Activated naive CD8-positive, alpha-beta T cell treated with anti-CD3 and anti-CD28 coated beads, Interleukin-2, amount 10 ng/mL, durations not matched to agents 7 days and 5 days (primary cell): ENCODE results near the gene PSME2. TPM values are rescaled to one million over a fixed set of nuclear protein-coding genes. Genes with fewer than 3 reads are reported as not detected.

Source experiments
- ATAC-seq: fragments of 150-1000 bp; cut with Tn5 transposase; one replicate; pipeline ENCODE4 v1.10.0; 2021; ENCODE audit warnings: low read depth, moderate library complexity
- POLR2A ChIA-PET: fragments of 350-600 bp; sonication (Branson Sonifier 250); formaldehyde crosslinking; loops from one replicate; lab custom pipeline; 2021; ENCODE audit warnings: antibody characterized with exemption; lab: Charles Lee
- DNase-seq: peaks from one replicate; pipeline ENCODE4 v3.0.0; 2021
- H3K27ac Mint-ChIP-seq: one replicate; pipeline ENCODE4 v1.8.0; 2022; ENCODE audit warnings: mild to moderate bottlenecking, mixed read lengths
- H3K27me3 Mint-ChIP-seq: one replicate; pipeline ENCODE4 v1.8.0; 2022; ENCODE audit warnings: mild to moderate bottlenecking, moderate library complexity, mixed read lengths
- H3K36me3 Mint-ChIP-seq: one replicate; pipeline ENCODE4 v1.8.0; 2021; ENCODE audit warnings: mild to moderate bottlenecking, mixed read lengths
- H3K4me1 Mint-ChIP-seq: one replicate; pipeline ENCODE4 v1.8.0; 2021; ENCODE audit warnings: mixed read lengths
- H3K4me3 Mint-ChIP-seq: one replicate; pipeline ENCODE4 v1.8.0; 2022; ENCODE audit warnings: mild to moderate bottlenecking, moderate library complexity, mixed read lengths
- H3K9me3 Mint-ChIP-seq: one replicate; pipeline ENCODE4 v1.8.0; 2021; ENCODE audit warnings: mixed read lengths
- total RNA-seq, 2 experiments: library from RNA; stranded (reverse); gene quantifications; one replicate each; pipeline ENCODE4 v1.2.3, GENCODE V29; 2021

The PSME2 gene
- total RNA-seq, 2 experiments from 2014 or later: 406 to 414 TPM

DNA sequence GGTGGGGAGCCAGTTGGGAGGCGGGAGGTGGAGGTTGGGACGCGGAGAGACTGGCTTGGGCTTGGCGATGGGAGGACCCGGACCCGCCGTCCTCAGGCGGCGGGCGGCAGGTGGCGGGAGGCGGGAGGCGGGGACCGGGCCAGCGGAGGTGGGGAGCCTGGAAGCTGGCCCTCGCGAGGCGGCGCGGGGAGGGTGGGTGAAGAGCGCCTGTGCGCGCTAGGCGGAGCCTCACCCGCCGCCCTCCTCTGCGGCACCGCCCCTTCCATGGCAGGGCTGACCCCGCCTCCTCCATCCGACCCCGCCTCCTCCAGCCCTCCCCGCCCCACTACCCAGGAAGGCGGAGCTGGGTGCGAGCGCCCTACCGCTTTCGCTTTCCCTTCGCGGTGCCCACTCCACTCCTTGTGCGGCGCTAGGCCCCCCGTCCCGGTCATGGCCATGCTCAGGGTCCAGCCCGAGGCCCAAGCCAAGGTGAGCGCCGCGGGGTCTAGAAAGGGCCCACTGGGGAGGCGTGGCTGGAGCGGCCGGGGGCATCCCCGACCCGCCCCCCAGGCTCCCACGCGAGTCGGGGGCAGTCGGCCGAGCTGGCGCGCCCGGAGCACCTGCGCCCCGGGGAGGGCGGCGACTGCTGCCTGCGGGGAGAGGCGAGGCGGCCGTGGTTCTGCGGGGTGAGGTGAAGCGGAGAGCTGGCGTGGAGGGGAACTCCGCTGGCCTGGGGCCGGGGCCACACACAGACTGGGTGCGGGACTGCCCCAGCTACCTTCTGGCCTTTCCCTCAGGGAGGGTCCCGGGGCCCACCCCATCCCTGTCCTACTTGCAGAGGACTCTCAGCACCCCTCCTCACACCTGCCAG, 10.4 kb downstream of the PSME2 start, which contains the start of gene PSME1:
Gene PSME1 (plus strand): TSS at position 361 of the 850 bp plus-strand sequence. CDS start 69 bp downstream, at position 430.
- Mint-ChIP-seq H3K27ac (peak within 1 kb of the TSS; percentile 94), H3K9me3 (no peaks in the 10 kb centered on the region), H3K4me1 (peaks cover 51% of the 10 kb centered on the region), H3K4me3 (peak within 1 kb of the TSS; percentile 96), H3K36me3 (peaks cover 40% of the 10 kb centered on the region), H3K27me3 (no peaks in the 10 kb centered on the region)
- DNase-seq: peak; percentile 97
- ATAC-seq: peak; percentile 87
- POLR2A ChIA-PET: interaction anchor here (0.5 to 7.5 kb wide), 24 partner anchors 8 to 301 kb away, joined by 3 to 176 read pairs (median 4); partner anchors contain the start of genes CHMP4A, DCAF11, IRF9 and NRL

DNA sequence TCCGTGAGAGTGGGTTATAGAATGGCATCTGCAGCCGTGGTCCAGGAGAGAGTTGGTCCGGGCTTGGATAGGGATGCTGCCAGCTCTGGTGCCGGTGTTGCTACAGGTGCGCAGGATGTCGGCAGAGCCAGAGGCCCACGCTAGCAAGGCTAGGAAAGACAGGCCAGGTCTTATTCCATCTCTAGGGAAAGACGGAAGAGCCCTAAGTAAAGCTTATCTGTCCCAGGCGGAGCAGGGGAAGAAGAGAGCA, 10.9 kb downstream of the PSME2 start:
- H3K27me3 Mint-ChIP-seq: no peaks in the 10 kb centered on the region
- H3K4me1 Mint-ChIP-seq: peaks cover 50% of the 10 kb centered on the region
- DNase-seq (no peak), ATAC-seq (peak; percentile 1)
- no peaks in the 10 kb centered on the region for H3K9me3 Mint-ChIP-seq
- peak overlapping the region; percentile 96 for H3K4me3 Mint-ChIP-seq
- peaks cover 35% of the 10 kb centered on the region for H3K36me3 Mint-ChIP-seq
- POLR2A ChIA-PET: interaction anchor here (0.5 to 7.5 kb wide), 20 partner anchors 11 to 301 kb away, joined by 3 to 176 read pairs (median 6); partner anchors contain the start of genes CHMP4A, DCAF11, IRF9 and NRL
- H3K27ac Mint-ChIP-seq: peak overlapping the region; percentile 94

DNA sequence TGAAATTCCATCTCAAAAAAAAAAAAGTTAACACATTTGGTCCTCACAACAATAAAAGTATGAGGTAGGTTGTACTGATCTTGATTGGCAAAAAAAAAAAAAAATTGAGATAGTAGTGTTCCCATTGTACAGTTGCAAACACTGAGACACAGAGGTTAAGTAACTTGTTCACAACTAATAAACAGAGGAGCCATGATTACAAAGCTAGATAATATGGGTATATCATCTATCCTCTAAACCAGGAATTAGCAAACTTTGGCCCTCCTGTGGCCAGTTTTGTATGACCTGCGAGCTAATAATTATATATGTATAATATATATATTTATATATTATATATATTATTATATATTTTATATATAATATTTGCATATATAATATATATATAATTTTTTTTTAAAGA, 12.7 kb downstream of the PSME2 start:
- H3K4me3 Mint-ChIP-seq: no peak overlapping the region
- H3K4me1 Mint-ChIP-seq: peaks cover 38% of the 10 kb centered on the region
- no peaks in the 10 kb centered on the region for H3K27me3 Mint-ChIP-seq
- POLR2A ChIA-PET: interaction anchor here (0.9 to 5.6 kb wide), 6 partner anchors 8 to 577 kb away, joined by 3 to 51 read pairs (median 8); partner anchors contain the start of genes DCAF11, EMC9, IRF9 and NRL
- ATAC-seq (no peak), DNase-seq (no peak)
- H3K9me3 Mint-ChIP-seq: no peaks in the 10 kb centered on the region
- H3K27ac Mint-ChIP-seq: no peak overlapping the region
- peaks cover 24% of the 10 kb centered on the region for H3K36me3 Mint-ChIP-seq

DNA sequence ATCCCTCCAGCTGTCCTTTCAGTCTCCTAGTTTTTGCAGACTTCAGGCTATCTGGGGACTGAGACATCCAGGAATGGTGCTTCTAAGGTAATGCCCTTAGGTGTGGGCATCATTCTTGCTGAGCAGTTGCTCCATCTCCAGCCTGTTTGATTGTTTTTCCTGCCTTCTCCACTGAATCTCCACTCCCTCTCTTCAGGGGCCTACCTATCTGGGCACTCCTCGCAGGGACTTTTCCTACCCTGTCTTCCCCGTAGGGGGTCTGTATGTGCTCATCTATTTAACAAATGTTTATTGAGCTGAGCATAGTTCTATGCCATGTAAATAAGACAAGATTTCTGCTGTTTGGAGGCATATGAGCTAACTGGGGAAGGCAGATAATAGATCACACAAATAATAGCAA, 13.4 kb downstream of the PSME2 start:
- Mint-ChIP-seq H3K36me3 (peaks cover 16% of the 10 kb centered on the region), H3K27me3 (no peaks in the 10 kb centered on the region), H3K4me1 (peaks cover 32% of the 10 kb centered on the region), H3K4me3 (peak overlapping the region; percentile 33), H3K27ac (peak overlapping the region; percentile 88), H3K9me3 (no peaks in the 10 kb centered on the region)
- POLR2A ChIA-PET: interaction anchor here (0.9 to 5.6 kb wide), 7 partner anchors 8 to 576 kb away, joined by 3 to 51 read pairs (median 6); partner anchors contain the start of genes DCAF11, EMC9, IRF9 and NRL
- DNase-seq (no peak), ATAC-seq (no peak)

DNA sequence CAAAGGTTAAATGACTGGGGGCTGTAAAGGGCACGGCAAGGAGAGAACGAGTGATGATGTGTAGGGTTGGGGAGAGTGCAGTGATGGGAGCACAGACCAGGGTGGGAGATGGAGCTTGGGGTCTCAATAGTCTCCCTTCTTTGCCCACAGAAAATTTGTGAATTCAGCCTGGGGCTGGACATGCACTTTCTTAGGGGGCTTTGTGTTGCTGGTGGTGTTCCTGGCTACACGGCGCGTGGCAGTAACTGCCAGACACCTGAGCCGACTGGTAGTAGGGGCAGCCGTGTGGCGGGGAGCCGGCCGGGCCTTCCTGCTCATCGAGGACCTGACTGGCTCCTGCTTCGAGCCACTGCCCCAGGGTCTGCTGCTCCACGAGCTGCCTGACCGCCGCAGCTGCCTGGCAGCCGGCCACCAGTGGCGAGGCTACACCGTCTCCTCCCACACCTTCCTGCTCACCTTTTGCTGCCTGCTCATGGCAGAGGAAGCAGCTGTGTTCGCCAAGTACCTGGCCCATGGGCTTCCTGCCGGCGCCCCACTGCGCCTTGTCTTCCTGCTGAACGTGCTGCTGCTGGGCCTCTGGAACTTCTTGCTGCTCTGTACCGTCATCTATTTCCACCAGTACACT, 14.2 kb downstream of the PSME2 start:
- POLR2A ChIA-PET: interaction anchor here (1.0 to 5.6 kb wide), 7 partner anchors 9 to 81 kb away, joined by 3 to 51 read pairs (median 9); partner anchors contain the start of genes CHMP4A, DCAF11, EMC9 and IRF9
- H3K27me3 Mint-ChIP-seq: no peaks in the 10 kb centered on the region
- H3K4me3 Mint-ChIP-seq: peak overlapping the region; percentile 33
- H3K4me1 Mint-ChIP-seq: peaks cover 31% of the 10 kb centered on the region
- peak; percentile 43 for DNase-seq
- peak overlapping the region; percentile 88 for H3K27ac Mint-ChIP-seq
- H3K9me3 Mint-ChIP-seq: no peaks in the 10 kb centered on the region
- no peak for ATAC-seq
- H3K36me3 Mint-ChIP-seq: peaks cover 15% of the 10 kb centered on the region

DNA sequence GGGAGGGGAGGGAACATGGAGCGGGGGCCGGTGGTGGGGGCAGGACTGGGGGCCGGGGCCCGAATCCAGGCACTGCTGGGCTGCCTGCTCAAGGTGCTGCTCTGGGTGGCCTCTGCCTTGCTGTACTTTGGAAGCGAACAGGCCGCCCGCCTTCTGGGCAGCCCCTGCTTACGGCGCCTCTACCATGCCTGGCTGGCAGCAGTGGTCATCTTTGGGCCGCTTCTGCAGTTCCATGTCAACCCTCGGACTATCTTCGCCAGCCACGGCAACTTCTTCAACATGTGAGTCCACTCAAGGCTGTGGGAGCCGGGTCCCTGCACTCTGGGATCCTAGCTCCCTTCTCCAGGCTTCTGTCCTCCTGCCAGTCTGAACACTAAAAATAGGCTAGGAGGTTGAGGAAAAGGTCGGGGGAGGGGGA, 14.9 kb downstream of the PSME2 start:
- ATAC-seq (no peak), DNase-seq (no peak)
- peaks cover 25% of the 10 kb centered on the region for H3K4me1 Mint-ChIP-seq
- peak overlapping the region; percentile 88 for H3K27ac Mint-ChIP-seq
- peaks cover 9% of the 10 kb centered on the region for H3K36me3 Mint-ChIP-seq
- H3K9me3 Mint-ChIP-seq: no peaks in the 10 kb centered on the region
- H3K27me3 Mint-ChIP-seq: no peaks in the 10 kb centered on the region
- no peak overlapping the region for H3K4me3 Mint-ChIP-seq
- POLR2A ChIA-PET: interaction anchor here (1.0 to 5.6 kb wide), 6 partner anchors 9 to 81 kb away, joined by 3 to 51 read pairs (median 6); partner anchors contain the start of genes CHMP4A, DCAF11, IRF9 and NRL

DNA sequence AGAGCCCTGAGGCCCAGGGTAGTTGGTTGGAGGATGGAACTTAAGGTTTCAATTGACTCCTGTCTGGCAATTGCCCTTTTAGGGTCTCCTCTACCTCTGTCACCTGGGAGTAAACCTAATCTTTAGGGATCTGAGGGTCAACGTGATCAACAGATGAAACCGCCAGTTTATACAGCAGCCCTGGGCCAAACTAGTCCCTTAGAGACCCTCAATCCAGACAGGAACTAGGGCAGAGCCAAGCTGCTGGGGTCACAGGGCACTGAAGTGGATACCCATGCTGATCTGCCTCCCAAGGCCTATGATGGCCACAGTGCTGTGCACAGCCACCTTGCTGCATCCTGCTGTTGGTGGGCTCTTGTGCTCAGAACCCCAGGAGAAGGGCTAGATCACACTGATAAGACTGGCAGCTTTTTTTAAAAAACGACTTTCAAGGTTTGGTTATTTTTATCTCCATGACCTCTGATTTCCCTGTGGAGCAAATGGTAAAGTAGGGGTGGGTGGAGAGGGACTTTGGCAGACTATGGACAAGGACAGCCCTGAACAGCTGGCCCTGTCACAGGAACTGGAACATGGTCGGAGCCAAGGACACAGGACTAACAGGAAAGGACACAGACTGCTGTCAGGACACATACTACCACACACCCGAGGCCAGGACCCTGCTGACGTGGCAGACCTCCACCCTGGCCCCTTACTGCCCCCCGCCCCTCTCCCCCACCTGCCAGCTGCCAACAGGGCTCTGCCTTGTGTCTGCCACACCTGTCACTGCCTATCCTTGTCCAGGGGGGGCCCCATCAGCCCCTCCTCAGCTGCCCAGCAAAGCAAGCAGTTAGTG, 15.5 kb downstream of the PSME2 start:
- no peaks in the 10 kb centered on the region for H3K27me3 Mint-ChIP-seq
- DNase-seq: no peak
- POLR2A ChIA-PET: interaction anchor here (1.2 to 5.6 kb wide), 5 partner anchors 9 to 33 kb away, joined by 3 to 51 read pairs (median 9); partner anchors contain the start of genes DCAF11, IRF9, NRL and PSME2

DNA sequence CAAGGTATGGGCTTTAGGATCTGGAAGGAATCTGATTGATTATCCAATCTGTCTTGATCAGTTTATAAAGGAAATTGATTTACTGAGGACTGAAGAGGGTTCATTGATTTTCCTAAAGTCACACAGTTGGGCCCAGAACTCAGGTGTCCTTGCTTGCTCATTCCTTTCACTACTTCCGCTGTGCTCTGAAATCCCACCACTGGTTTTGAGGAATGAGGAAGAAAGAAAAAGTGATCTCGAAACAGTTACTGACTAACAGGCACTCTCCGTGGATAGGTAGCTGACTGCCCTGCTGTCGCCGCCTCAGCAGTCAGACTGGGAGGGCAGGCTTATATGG, 16.1 kb downstream of the PSME2 start, which contains the start of gene FITM1:
Gene FITM1 (plus strand): TSS at position 280 of the 337 bp plus-strand sequence. CDS start 905 bp downstream, outside the sequence.
- no peaks in the 10 kb centered on the region for H3K27me3 Mint-ChIP-seq
- H3K9me3 Mint-ChIP-seq: no peaks in the 10 kb centered on the region
- H3K36me3 Mint-ChIP-seq: peaks cover 8% of the 10 kb centered on the region
- peaks cover 23% of the 10 kb centered on the region for H3K4me1 Mint-ChIP-seq
- POLR2A ChIA-PET: interaction anchor here (1.2 to 5.6 kb wide), 2 partner anchors 14 to 34 kb away, joined by 3 to 51 read pairs; partner anchors contain the start of genes DCAF11 and NRL
- H3K4me3 Mint-ChIP-seq: no peak within 1 kb of the TSS
- DNase-seq (no peak), ATAC-seq (no peak)
- peak within 1 kb of the TSS; percentile 38 for H3K27ac Mint-ChIP-seq

More for the DNA sequence above, 15.5 kb downstream of the PSME2 start:
- Mint-ChIP-seq H3K27ac (peak overlapping the region; percentile 38), H3K9me3 (no peaks in the 10 kb centered on the region), H3K36me3 (peaks cover 8% of the 10 kb centered on the region), H3K4me1 (peaks cover 25% of the 10 kb centered on the region), H3K4me3 (no peak overlapping the region)
- ATAC-seq: no peak

DNA sequence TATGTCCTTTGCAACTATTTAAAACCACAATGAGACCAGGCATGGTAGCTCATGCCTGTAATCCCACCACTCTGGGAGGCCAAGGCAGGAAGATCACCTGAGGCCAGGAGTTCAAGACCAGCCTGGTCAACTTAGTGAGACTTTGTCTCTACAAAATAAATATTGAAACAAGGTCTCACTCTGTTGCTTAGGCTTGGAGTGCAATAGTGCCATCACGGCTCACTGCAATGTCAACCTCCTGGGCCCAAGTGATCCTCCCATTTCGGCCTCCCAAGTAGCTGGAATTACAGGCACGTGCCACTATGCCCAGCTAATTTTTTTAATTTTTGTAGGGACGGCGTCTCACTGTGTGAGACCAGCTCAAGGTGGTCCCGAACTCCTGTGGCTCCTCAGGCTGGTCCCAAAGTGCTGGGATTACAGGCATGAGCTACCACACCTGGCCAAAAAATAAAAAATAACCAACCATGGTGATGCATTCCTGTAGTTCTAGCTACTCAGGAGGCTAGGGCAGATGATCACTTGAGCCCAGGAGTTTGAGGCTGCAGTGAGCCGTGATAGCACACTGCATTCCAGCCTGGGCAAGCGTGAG, 16.9 kb downstream of the PSME2 start:
- H3K4me3 Mint-ChIP-seq: no peak overlapping the region
- no peak for ATAC-seq
- H3K27ac Mint-ChIP-seq: no peak overlapping the region
- H3K4me1 Mint-ChIP-seq: peaks cover 18% of the 10 kb centered on the region
- H3K9me3 Mint-ChIP-seq: no peaks in the 10 kb centered on the region
- peaks cover 10% of the 10 kb centered on the region for H3K36me3 Mint-ChIP-seq
- DNase-seq: no peak
- H3K27me3 Mint-ChIP-seq: no peaks in the 10 kb centered on the region
- POLR2A ChIA-PET: interaction anchor here (1.3 to 5.6 kb wide), 2 partner anchors 12 to 13 kb away, joined by 4 to 51 read pairs; partner anchors contain the start of genes DCAF11, EMC9 and NRL

DNA sequence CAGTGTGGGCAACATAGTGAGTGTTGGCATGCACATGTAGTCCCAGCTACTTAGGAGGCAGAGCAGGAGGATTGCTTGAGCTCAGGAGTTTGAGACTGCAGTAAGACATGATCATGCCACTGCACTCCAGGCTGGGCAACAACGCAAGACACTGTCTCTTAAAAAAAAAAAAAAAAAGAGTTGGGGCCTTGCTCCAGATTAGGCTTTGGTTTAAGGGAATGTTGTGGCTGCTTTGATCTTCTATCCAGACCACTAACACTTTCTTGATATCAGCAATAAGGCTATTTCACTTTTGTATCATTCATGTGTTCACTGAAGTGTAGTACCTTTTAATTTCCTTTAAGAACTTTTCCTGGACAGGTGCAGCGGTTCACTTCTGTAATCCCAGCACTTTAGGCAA, 18.7 kb downstream of the PSME2 start:
- ATAC-seq (no peak), DNase-seq (no peak)
- Mint-ChIP-seq H3K36me3 (peaks cover 14% of the 10 kb centered on the region), H3K9me3 (no peaks in the 10 kb centered on the region), H3K27me3 (no peaks in the 10 kb centered on the region), H3K27ac (no peak overlapping the region), H3K4me1 (peaks cover 13% of the 10 kb centered on the region), H3K4me3 (no peak overlapping the region)
- POLR2A ChIA-PET: interaction anchor here (1.2 to 5.9 kb wide), 3 partner anchors 8 to 14 kb away, joined by 3 to 43 read pairs (median 7); partner anchors contain the start of genes DCAF11, EMC9, NRL and PSME1

DNA sequence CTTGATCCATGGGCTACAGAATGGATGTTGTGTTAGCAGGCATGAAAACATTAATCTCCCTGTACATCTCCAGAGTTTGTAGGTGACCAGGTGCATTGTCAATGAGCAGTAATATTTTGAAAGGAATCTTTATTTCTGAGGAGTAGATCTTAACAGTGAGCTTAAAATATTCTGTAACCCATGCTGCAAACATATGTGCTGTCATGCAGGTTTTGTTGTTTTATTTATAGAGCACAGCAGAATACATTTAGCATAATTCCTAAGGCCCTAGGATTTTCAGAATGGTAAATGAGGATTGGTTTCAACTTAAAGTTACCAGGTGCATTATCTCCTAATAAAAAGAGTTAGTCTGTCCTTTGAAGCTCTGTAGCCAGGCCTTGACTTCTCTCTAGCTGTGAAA, 19.5 kb downstream of the PSME2 start:
- H3K36me3 Mint-ChIP-seq: peaks cover 20% of the 10 kb centered on the region
- no peaks in the 10 kb centered on the region for H3K9me3 Mint-ChIP-seq
- H3K27me3 Mint-ChIP-seq: no peaks in the 10 kb centered on the region
- POLR2A ChIA-PET: interaction anchor here (0.7 to 5.9 kb wide), 7 partner anchors 9 to 34 kb away, joined by 3 to 43 read pairs (median 7); partner anchors contain the start of genes DCAF11, EMC9, IRF9 and NRL
- peaks cover 8% of the 10 kb centered on the region for H3K4me1 Mint-ChIP-seq
- DNase-seq: no peak
- H3K27ac Mint-ChIP-seq: no peak overlapping the region
- no peak overlapping the region for H3K4me3 Mint-ChIP-seq
- ATAC-seq: no peak
